Subcutaneous abdominal adipose tissue (tissue), 5 donors: ENCODE data around the gene MT1B.

Source experiments
- H3K27ac ChIP-seq: one replicate; pipeline ENCODE4 v1.7.0; 2013; ENCODE audit warnings: low read depth, mild to moderate bottlenecking, inconsistent platforms, low read length, moderate library complexity
- H3K27me3 ChIP-seq, 5 donors: one replicate each; pipeline ENCODE4 v1.7.0; 2013; ENCODE audit warnings: low read length in 5 of 5, inconsistent platforms in 1 of 5; ENCODE audit not compliant: control insufficient read depth in 5 of 5, insufficient read depth in 4 of 5
- H3K36me3 ChIP-seq, 5 donors: one replicate each; pipeline ENCODE4 v1.7.0; 2013; ENCODE audit warnings: low read length in 5 of 5; ENCODE audit not compliant: control insufficient read depth in 5 of 5, insufficient read depth in 5 of 5
- H3K4me1 ChIP-seq, 5 donors: one replicate each; pipeline ENCODE4 v1.7.0; 2013; ENCODE audit warnings: low read length in 5 of 5, mild to moderate bottlenecking in 3 of 5, moderate library complexity in 1 of 5; ENCODE audit not compliant: control insufficient read depth in 5 of 5, insufficient read depth in 5 of 5
- H3K4me3 ChIP-seq, 5 donors: one replicate each; pipeline ENCODE4 v1.7.0; 2013; ENCODE audit warnings: low read length in 5 of 5, low read depth in 1 of 5
- H3K9ac ChIP-seq, 5 donors: one replicate each; pipeline ENCODE4 v1.7.0; 2013; ENCODE audit warnings: low read length in 5 of 5, mild to moderate bottlenecking in 4 of 5, moderate library complexity in 3 of 5
- H3K9me3 ChIP-seq, 5 donors: one replicate each; pipeline ENCODE4 v1.7.0; 2013; ENCODE audit warnings: low read length in 5 of 5; ENCODE audit not compliant: control insufficient read depth in 5 of 5
- donor health status: healthy.
- donor health status: healthy.
- donor health status: healthy.
- donor health status: healthy.
- donor health status: healthy.

Gene MT1B

GRCh38 chr16:56608876-56609462 lies 42.7 kb upstream of the MT1B start:
- Histone ChIP-seq H3K4me1 (peaks cover 34 to 66% (median 54%) of the 10 kb centered on the region in 5 donors), H3K9me3 (no peaks in the 10 kb centered on the region), H3K27me3 (no peaks in the 10 kb centered on the region), H3K9ac (peak overlapping the region; percentile 73 to 94 (median 89)), H3K36me3 (no peaks in the 10 kb centered on the region), H3K4me3 (peak overlapping the region; percentile 87 to 97 (median 91)), H3K27ac (peak overlapping the region; percentile 99)

- peak overlapping the region; percentile 73 to 94 (median 89) for H3K9ac ChIP-seq
- H3K4me1 ChIP-seq = peaks cover 34 to 66% (median 54%) of the 10 kb centered on the region in 5 donors
- no peaks in the 10 kb centered on the region for H3K27me3 ChIP-seq
- no peaks in the 10 kb centered on the region for H3K9me3 ChIP-seq
- peak overlapping the region; percentile 99 for H3K27ac ChIP-seq
- no peaks in the 10 kb centered on the region for H3K36me3 ChIP-seq
- peak overlapping the region; percentile 87 to 97 (median 91) for H3K4me3 ChIP-seq
These were observed 42.2 kb upstream of the MT1B start for GRCh38 chr16:56609463-56609921.

- Histone ChIP-seq H3K9me3 (no peaks in the 10 kb centered on the region), H3K4me3 (peak overlapping the region; percentile 23 to 97 (median 91)), H3K4me1 (peaks cover 34 to 66% (median 54%) of the 10 kb centered on the region in 5 donors), H3K36me3 (no peaks in the 10 kb centered on the region), H3K9ac (peak overlapping the region; percentile 14 to 94 (median 89)), H3K27me3 (no peaks in the 10 kb centered on the region), H3K27ac (peak overlapping the region; percentile 99)
These were observed 41.6 kb upstream of the MT1B start for GRCh38 chr16:56610017-56610608.

- H3K9ac ChIP-seq = peak overlapping the region; percentile 14 to 94 (median 73)
- peaks cover 34 to 65% (median 54%) of the 10 kb centered on the region in 5 donors for H3K4me1 ChIP-seq
- H3K36me3 ChIP-seq = no peaks in the 10 kb centered on the region
- H3K27me3 ChIP-seq = no peaks in the 10 kb centered on the region
- peak overlapping the region; percentile 99 for H3K27ac ChIP-seq
- peak overlapping the region; percentile 23 to 97 (median 91) for H3K4me3 ChIP-seq
- no peaks in the 10 kb centered on the region for H3K9me3 ChIP-seq
These were observed 41.0 kb upstream of the MT1B start for GRCh38 chr16:56610609-56611111.

- H3K9me3 ChIP-seq = no peaks in the 10 kb centered on the region
- peak overlapping the region in 3 of 5 donors; percentile 29 to 93 (median 73) for H3K9ac ChIP-seq
- H3K4me3 ChIP-seq = peak overlapping the region in 3 of 5 donors; percentile 6 to 38 (median 20)
- peak overlapping the region; percentile 99 for H3K27ac ChIP-seq
- H3K36me3 ChIP-seq = no peaks in the 10 kb centered on the region
- H3K4me1 ChIP-seq = peaks cover 29 to 58% (median 48%) of the 10 kb centered on the region in 5 donors
- no peaks in the 10 kb centered on the region for H3K27me3 ChIP-seq
These were observed 40.3 kb upstream of the MT1B start for GRCh38 chr16:56611281-56611833.

DNA sequence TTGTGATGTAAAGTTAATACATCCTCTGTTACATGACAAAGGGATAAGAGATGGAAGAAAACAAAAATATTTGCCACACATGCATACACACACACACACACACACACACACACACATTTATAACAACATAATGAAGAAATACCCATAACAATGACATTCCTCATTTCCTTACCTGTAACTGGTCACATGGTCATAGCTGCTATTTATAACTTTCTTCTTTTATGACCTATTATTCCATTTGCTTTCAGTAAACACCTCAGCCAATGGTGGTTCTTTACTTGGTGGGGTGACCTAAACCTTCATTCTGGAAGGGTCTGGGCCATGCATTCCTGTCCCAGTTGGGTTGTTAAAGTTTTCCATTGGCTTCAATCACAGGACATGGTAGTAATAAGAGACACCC lies 38.0 kb upstream of the MT1B start:
- no peaks in the 10 kb centered on the region for H3K27me3 ChIP-seq
- H3K27ac ChIP-seq = no peak overlapping the region
- H3K36me3 ChIP-seq = no peaks in the 10 kb centered on the region

DNA sequence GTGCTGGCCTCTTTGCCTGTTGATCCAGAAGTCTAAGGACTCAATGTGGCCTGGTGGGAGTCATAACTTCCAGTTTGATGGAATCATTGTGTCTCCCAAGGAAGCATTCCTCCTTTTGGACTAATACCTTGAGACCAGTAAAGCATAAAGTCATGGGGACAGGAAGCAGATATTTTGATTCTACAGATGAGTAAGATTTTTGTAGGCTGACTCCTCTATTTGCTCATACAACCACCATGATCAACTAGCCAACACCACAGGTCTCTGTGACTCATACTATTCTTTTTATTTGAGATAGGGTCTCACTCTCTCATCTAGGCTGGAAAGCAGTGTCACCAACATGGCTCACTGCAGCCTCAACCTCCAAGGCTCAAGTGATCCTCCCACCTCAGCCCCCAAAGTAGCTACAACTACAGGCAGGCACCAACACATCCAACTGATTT lies 37.1 kb upstream of the MT1B start:
- no peak overlapping the region for H3K27ac ChIP-seq
- peaks cover 21 to 51% (median 40%) of the 10 kb centered on the region in 5 donors for H3K4me1 ChIP-seq
- no peak overlapping the region for H3K4me3 ChIP-seq
- no peak overlapping the region for H3K9ac ChIP-seq
- no peaks in the 10 kb centered on the region for H3K9me3 ChIP-seq
- no peaks in the 10 kb centered on the region for H3K27me3 ChIP-seq
- H3K36me3 ChIP-seq = no peaks in the 10 kb centered on the region

More for the DNA sequence above, 38.0 kb upstream of the MT1B start:
- Histone ChIP-seq H3K4me1 (peaks cover 23 to 57% (median 49%) of the 10 kb centered on the region in 5 donors), H3K9me3 (no peaks in the 10 kb centered on the region), H3K9ac (no peak overlapping the region), H3K4me3 (no peak overlapping the region)

DNA sequence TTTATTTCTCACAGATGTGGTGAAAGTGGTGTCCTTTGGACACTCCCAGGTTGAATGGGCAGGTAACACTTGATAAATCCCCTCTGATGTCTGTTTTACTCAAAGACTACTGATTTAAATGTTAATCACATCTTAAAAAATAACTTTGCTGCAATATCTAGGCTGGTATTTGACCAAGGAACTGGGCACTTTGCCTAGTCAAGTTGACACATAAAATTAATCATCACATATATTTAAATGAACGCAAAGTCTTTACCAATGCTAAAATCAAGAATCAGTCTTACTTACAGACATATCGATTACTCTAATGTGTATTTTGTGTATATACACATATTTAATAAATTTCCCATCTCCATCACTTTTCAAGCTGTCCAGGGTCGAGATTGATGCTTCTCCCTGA lies 36.3 kb upstream of the MT1B start:
- Histone ChIP-seq H3K4me1 (peaks cover 17 to 44% (median 38%) of the 10 kb centered on the region in 5 donors), H3K36me3 (no peaks in the 10 kb centered on the region), H3K27ac (no peak overlapping the region)

GRCh38 chr16:56616608-56617211 lies 35.0 kb upstream of the MT1B start:
- H3K27me3 ChIP-seq = no peaks in the 10 kb centered on the region
- no peaks in the 10 kb centered on the region for H3K36me3 ChIP-seq
- H3K4me1 ChIP-seq = peaks cover 5 to 37% (median 33%) of the 10 kb centered on the region in 5 donors
- H3K9me3 ChIP-seq = no peaks in the 10 kb centered on the region
- H3K9ac ChIP-seq = peak overlapping the region in 2 of 5 donors; percentile 60 to 73
- H3K4me3 ChIP-seq = peak overlapping the region in 4 of 5 donors; percentile 53 to 65 (median 62)
- no peak overlapping the region for H3K27ac ChIP-seq

More for the DNA sequence above, 36.3 kb upstream of the MT1B start:
- H3K9me3 ChIP-seq = no peaks in the 10 kb centered on the region
- no peaks in the 10 kb centered on the region for H3K27me3 ChIP-seq
- no peak overlapping the region for H3K9ac ChIP-seq
- no peak overlapping the region for H3K4me3 ChIP-seq
